Esophagus muscularis mucosa (tissue), 4 donors: Measurements from ENCODE around the gene INHBC. TPM values are rescaled to one million over a fixed set of nuclear protein-coding genes. Genes with fewer than 3 reads are reported as not detected.

Experiments
- DNase-seq: peaks from one replicate; pipeline ENCODE4 v3.0.0-alpha.2; 2017; ENCODE audit errors: extremely low spot score
- H3K27ac ChIP-seq, 4 donors: fragments of 200-600 bp; sonication (generic); replicated peaks in 1 of 4; 1 replicate in 3 of 4; 2 replicates in 1 of 4; pipeline ENCODE4 v1.5.1; 2016 to 2019; ENCODE audit warnings: mild to moderate bottlenecking in 1 of 4
- H3K27me3 ChIP-seq, 4 donors: fragments of 200-600 bp; sonication (generic); one replicate each; pipeline versions ENCODE4 v1.5.1 to v1.6.0; 2016 to 2019
- H3K36me3 ChIP-seq, 4 donors: fragments of 200-600 bp; sonication (generic); one replicate each; pipeline ENCODE4 v1.5.1; 2016 to 2019
- H3K4me1 ChIP-seq, 4 donors: fragments of 200-600 bp; sonication (generic); one replicate each; pipeline ENCODE4 v1.5.1; 2016 to 2019
- H3K4me3 ChIP-seq, 4 donors: fragments of 200-600 bp; sonication (generic); 1 replicate in 2 of 4; 2 replicates in 2 of 4; pipeline ENCODE4 v1.5.1; 2016 to 2019; ENCODE audit warnings: mild to moderate bottlenecking in 4 of 4, moderate library complexity in 1 of 4
- H3K9me3 ChIP-seq, 4 donors: fragments of 200-600 bp; sonication (generic); 1 replicate in 3 of 4; 2 replicates in 1 of 4; pipeline ENCODE4 v1.5.1; 2016 to 2019
- EP300 ChIP-seq: sonication (generic); formaldehyde crosslinking; IDR thresholded peaks from one replicate; pipeline ENCODE4 v1.6.1; 2017; ENCODE audit warnings: antibody characterized with exemption
- POLR2A ChIP-seq: fragments of 450-650 bp; IDR thresholded peaks from one replicate; pipeline ENCODE4 v1.6.1; 2017; ENCODE audit warnings: antibody characterized with exemption, moderate library complexity, mild to moderate bottlenecking, low read depth
- POLR2AphosphoS5 ChIP-seq, 2 donors: sonication (generic); formaldehyde crosslinking; IDR thresholded peaks; one replicate each; pipeline ENCODE4 v1.6.1; 2017; ENCODE audit warnings: antibody characterized with exemption in 2 of 2
- WGBS: methylation state at CpG from one replicate; pipeline ENCODE4 v1.1.5; 2018; 5-methylcytosine and 5-hydroxymethylcytosine counted together
- intact Hi-C: fragments of 100-400 bp; cut with DNase I; formaldehyde crosslinking; loops from one replicate; pipeline ENCODE4 v1.15.1; 2023
- total RNA-seq, 4 donors: library from RNA; depleted of rRNA; stranded (reverse); fragments of >200 nt; gene quantifications; one replicate each; pipeline versions ENCODE4 v1.1.0 to v1.2.1, GENCODE V29; 2016
- TF ChIP-seq, protein P1 (sequence below), 3 experiments: fragments of 200-600 bp in 2 of 3; fragments of 450-650 bp in 1 of 3; sonication (generic) in 2 of 3; IDR thresholded peaks; one replicate each; pipeline ENCODE4 v1.5.1; 2017 to 2019; ENCODE audit warnings: antibody characterized with exemption in 3 of 3, mild to moderate bottlenecking in 2 of 3, moderate library complexity in 1 of 3

The INHBC gene
- total RNA-seq, 4 donors from 2014 or later, result not detected

DNA sequence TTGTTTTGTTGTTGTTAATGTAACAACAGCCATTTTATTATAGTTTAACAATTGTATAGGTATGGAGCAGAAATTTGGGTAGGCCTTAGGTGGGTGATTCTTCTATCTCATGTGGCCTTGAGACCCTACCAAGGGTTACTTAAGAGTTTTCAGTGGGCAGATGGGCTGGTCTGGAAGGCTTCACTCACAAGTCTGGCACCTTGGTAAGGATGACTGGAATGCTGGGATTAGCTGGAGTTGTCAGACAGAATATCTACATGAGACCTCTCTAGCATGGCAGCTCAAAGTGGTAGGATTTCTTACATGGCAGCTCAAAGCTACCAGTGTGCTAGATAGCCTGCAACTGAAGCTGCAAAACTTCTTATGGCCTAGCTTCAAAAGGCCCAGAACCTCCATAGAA is 51.1 kb downstream of the INHBC start:
- intact Hi-C loops, result no loop called here
- Histone ChIP-seq H3K9me3 (no peaks in the 10 kb centered on the region), H3K27me3 (peaks cover 0 to 19% (median 0%) of the 10 kb centered on the region in 4 donors), H3K4me3 (no peak overlapping the region), H3K36me3 (peaks cover 9 to 18% (median 16%) of the 10 kb centered on the region in 4 donors), H3K27ac (no peak overlapping the region), H3K4me1 (peaks cover 15 to 20% (median 17%) of the 10 kb centered on the region in 4 donors)
- DNase-seq, result no peak
- TF ChIP-seq POLR2A (no peak), EP300 (no peak), POLR2AphosphoS5 (IDR thresholded peaks at IDR 0.05) (no peak)
- TF ChIP-seq, protein P1, sequence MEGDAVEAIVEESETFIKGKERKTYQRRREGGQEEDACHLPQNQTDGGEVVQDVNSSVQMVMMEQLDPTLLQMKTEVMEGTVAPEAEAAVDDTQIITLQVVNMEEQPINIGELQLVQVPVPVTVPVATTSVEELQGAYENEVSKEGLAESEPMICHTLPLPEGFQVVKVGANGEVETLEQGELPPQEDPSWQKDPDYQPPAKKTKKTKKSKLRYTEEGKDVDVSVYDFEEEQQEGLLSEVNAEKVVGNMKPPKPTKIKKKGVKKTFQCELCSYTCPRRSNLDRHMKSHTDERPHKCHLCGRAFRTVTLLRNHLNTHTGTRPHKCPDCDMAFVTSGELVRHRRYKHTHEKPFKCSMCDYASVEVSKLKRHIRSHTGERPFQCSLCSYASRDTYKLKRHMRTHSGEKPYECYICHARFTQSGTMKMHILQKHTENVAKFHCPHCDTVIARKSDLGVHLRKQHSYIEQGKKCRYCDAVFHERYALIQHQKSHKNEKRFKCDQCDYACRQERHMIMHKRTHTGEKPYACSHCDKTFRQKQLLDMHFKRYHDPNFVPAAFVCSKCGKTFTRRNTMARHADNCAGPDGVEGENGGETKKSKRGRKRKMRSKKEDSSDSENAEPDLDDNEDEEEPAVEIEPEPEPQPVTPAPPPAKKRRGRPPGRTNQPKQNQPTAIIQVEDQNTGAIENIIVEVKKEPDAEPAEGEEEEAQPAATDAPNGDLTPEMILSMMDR (IDR thresholded peaks at IDR 0.05), result no peak

GRCh38 chr12:57487055-57487596 is 52.5 kb downstream of the INHBC start:
- H3K36me3 ChIP-seq, result peaks cover 20 to 32% (median 30%) of the 10 kb centered on the region in 4 donors
- TF ChIP-seq EP300 (no peak), POLR2A (no peak), POLR2AphosphoS5 (IDR thresholded peaks at IDR 0.05) (no peak)
- TF ChIP-seq, protein P1 (IDR thresholded peaks at IDR 0.05), result no peak
- H3K27me3 ChIP-seq, result peaks cover 0 to 17% (median 0%) of the 10 kb centered on the region in 4 donors
- H3K9me3 ChIP-seq, result no peaks in the 10 kb centered on the region
- no peak for DNase-seq
- intact Hi-C loops, result no loop called here
- H3K4me1 ChIP-seq, result peaks cover 15 to 20% (median 17%) of the 10 kb centered on the region in 4 donors
- H3K4me3 ChIP-seq, result peak overlapping the region; percentile 71 to 96 (median 92)
- 92% methylated on average over 27 of the region's 27 CpGs for WGBS
- H3K27ac ChIP-seq, result peak overlapping the region; percentile 79 to 88 (median 86)

DNA sequence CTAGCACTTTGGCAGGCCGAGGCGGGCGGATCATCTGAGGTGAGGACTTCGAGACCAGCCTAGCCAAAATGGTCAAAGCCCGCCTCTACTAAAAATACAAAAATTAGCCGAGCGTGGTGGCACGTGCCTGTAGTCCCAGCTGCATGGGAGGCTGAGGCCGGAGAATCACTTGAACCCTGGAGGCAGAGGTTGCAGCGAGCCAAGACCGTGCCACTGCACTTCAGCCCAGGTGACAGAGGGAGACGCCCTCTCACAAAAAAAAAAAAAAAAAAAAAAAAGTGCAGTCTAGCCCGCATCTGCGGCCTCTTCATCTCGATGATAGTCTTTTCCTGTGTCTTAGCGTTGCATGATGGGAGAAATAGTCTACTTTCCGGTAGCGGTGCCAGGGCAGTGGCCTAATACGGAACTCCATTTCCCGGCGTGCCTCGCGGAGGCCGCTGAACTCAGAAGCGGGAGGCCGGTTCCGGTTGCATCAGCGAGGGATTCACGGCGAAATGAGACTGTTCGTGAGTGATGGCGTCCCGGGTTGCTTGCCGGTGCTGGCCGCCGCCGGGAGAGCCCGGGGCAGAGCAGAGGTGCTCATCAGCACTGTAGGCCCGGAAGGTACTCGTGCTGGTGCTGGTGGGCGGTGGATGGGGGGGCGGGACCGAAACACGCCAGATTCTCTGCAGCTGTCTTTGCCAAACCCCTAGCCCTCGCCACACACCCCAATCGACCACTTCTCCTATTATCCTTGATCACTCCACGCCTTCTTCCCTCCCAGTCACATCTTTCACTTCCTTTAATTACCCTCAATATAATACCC is 53.2 kb downstream of the INHBC start, which contains the start of gene MARS1:
Gene MARS1, plus strand, starts transcription at position 472 of the 805 bp plus-strand sequence. Its CDS starts 23 bp downstream, at position 495.
- TF ChIP-seq POLR2AphosphoS5 (IDR thresholded peaks at IDR 0.05), result peak; percentile 90 to 98
- no peak for TF ChIP-seq EP300
- TF ChIP-seq, protein P1 (IDR thresholded peaks at IDR 0.05), result peak in 1 of 3 experiments; percentile 18
- peak; percentile 17 for TF ChIP-seq POLR2A
- Histone ChIP-seq H3K4me1 (peaks cover 15 to 20% (median 17%) of the 10 kb centered on the region in 4 donors), H3K36me3 (peaks cover 23 to 38% (median 37%) of the 10 kb centered on the region in 4 donors), H3K9me3 (no peaks in the 10 kb centered on the region), H3K4me3 (peak within 1 kb of the TSS; percentile 71 to 96 (median 92)), H3K27me3 (peaks cover 0 to 10% (median 0%) of the 10 kb centered on the region in 4 donors), H3K27ac (peak within 1 kb of the TSS; percentile 79 to 88 (median 86))
- 10% methylated on average over 38 of the region's 47 CpGs for WGBS
- DNase-seq, result peak; percentile 98
- intact Hi-C loops, result no loop called here

- peak overlapping the region; percentile 71 to 96 (median 92) for H3K4me3 ChIP-seq
- H3K27ac ChIP-seq, result peak overlapping the region; percentile 79 to 88 (median 86)
- H3K36me3 ChIP-seq, result peaks cover 25 to 41% (median 39%) of the 10 kb centered on the region in 4 donors
- H3K4me1 ChIP-seq, result peaks cover 15 to 20% (median 17%) of the 10 kb centered on the region in 4 donors
- 24% methylated on average over 11 of the region's 11 CpGs for WGBS
- TF ChIP-seq POLR2AphosphoS5 (IDR thresholded peaks at IDR 0.05) (no peak), POLR2A (no peak), EP300 (no peak)
- TF ChIP-seq, protein P1 (IDR thresholded peaks at IDR 0.05), result no peak
- no peaks in the 10 kb centered on the region for H3K9me3 ChIP-seq
- no peak for DNase-seq
- intact Hi-C loops, result no loop called here
- peaks cover 0 to 2% (median 0%) of the 10 kb centered on the region in 4 donors for H3K27me3 ChIP-seq
These were observed 54.0 kb downstream of the INHBC start for GRCh38 chr12:57488402-57489156.
